HG02884 (cell line): ENCODE data around the gene SKOR1.

Source experiments
- ATAC-seq: cut with Tn5 transposase; IDR thresholded peaks from one replicate; pipeline ENCODE4 v1.9.1; 2021; ENCODE audit warnings: mild to moderate bottlenecking, moderate library complexity; ENCODE audit not compliant: unreplicated experiment

The SKOR1 gene

DNA sequence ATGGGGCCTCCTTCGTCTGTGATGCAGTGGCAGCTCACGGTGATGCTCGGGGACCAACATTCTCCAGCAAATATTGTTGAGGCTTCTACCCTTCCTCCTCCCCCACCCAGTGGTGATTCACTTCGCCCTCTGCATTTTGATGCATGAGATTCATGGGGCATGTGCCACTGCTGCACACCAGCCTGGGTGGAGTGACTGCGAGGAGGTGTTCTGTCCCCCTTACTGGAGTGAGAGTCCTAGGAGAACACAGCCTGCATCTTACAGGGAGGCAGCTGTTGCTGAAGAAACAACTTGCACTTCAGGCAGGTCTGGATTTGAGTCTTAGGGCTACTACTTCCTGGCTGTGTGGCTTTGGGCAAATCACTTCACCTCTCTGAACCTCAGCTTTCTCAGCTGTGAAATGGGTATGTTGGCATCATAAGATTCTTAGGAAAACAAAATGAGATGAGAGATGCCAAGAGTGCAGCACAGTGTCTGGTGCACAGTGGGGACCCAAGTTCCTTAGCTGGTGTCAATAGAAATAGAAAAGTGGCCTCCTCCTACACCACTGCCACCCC, 10.2 kb upstream of the SKOR1 start:
- no peak for ATAC-seq

GRCh38 chr15:67816668-67817067, 8.6 kb upstream of the SKOR1 start:
- no peak for ATAC-seq

DNA sequence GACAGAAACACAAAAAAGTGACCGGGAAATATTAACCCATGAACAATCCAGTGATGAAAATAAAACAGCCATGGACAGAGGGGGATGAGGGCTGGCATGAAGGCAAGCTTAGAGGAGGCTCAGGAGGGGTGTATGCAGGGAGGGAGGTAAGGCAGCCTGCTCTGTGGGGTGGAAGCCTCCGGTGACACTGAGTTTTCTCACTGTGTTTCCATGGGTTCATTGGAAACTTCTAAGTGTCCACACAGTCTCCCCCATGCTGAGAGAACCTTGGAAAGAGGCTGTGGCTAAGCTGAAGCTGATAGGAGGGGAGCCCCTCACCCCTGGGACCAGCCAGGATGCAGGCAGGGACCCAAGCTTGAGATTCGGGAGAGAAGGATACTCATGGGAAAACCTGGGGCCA, 6.8 kb upstream of the SKOR1 start:
- no peak for ATAC-seq

GRCh38 chr15:67819636-67820035, 5.7 kb upstream of the SKOR1 start:
- no peak for ATAC-seq

DNA sequence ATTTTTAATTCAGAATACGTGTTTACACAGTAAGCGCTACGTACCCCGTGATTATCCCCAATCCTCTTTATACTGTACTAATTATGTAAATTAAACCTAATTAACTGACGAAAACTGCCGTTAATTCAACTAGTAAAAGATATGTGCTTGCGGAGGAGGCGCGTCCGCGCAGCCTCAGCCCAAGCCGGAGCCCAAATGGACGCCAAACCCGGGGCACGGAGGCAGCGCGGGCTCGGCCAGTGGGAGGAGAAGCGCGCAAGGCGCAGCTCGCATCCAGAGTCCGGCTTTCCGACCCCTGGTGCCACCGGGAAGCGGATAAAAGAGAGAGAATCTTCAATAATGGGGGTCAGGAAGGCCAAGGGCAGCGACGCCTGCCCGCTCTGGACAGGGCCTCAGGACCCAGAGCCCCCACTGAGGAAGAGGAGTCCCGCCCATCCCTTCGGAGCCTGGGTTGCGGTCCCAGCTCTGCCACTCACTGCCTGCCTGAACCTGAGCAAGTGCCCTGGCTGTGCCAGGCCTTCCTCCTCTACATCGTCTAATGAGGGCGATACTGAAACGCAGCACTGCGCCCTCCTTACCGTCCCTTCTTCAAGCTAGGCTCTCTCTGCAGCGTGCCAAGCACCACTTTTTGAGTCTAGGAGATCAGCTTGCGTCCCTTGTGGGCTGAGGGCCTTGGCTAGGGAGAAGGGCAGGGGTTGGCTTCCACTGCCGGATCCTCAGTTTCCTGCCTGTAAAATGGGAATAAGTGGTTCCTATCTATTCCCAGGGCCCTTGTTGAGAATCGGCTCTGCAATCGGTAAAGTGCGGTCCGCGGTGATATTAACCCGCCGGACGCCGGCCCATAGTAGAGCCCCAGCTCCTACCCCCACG, 5.0 kb upstream of the SKOR1 start:
- ATAC-seq: no peak

GRCh38 chr15:67820992-67821783, 4.1 kb upstream of the SKOR1 start:
- no peak for ATAC-seq

DNA sequence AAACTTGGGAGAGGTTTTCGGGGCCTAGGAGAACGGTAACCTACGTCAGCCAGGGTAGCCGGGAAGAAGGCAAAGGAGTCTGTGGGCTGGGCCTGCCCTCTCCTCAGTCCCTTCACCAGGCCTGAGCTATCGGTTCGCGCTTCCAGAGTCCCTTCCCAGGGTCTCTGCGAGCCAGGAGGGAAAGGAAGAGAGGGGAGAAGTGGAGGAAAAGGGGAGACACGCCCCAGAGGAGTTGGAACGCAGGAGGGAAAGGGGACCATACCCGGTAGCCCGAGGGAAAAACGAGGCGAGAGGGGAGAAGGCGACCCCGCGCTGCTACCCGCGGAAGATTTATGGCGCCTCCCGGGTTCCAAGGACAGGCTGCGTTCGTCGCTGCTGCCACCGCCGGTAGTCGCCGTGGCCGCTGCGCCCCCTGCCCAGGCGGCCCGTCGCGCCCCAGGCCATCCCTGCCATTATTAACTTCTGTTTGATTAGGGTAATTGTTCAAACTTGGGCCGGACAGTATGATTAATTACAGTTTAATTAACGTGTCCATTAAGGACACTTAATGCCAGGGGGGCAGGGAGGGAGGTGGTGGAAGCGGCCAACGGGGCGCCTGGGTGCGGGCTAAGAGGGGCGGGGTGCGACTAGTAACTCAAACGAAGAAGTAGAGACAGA, 3.4 kb upstream of the SKOR1 start:
- ATAC-seq: no peak

DNA sequence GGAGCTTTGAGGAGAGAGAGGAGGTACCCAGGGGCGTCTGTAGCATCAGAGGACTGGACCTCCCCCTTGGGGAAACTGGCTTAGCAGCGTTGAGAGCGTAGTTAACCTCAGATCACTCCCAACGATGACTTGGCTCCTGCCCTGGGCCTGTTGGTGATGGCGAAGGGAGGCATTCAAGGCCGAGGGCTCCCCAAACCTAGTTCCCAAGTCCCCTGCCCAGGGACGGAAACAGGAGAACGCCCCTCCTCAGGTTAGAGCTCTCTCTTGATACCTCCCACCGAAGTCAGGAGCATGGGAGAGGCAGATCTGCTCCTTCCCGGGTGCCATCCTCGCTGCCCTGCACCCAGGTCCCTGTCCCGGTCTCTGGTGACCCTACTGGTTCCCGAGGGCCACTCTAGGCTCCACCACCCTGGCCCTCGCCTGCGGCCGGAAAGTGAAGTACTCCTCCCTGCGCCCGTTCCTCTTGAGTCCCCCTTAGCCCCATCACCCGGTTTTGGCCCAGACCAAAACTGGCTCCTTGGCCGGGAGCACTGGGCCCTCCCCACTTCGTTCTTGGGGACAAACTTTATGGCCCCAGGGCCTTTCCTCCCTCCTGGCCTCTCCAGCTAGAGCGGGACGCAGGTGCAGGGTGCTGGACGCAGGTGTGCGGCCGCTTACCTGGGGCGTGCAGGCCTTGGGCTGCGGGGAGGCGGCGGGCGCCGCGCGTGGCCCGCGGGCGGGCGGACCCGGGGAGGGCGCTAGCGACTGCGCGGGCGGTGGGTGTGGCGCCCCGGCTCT, 2.6 kb upstream of the SKOR1 start:
- no peak for ATAC-seq

GRCh38 chr15:67823314-67824196, 1.8 kb upstream of the SKOR1 start:
- no peak for ATAC-seq

GRCh38 chr15:67824197-67824968, 926 bp upstream of the SKOR1 start:
- no peak for ATAC-seq

- no peak for ATAC-seq
Observed at GRCh38 chr15:67825881-67826716, 790 bp downstream of the SKOR1 start.

DNA sequence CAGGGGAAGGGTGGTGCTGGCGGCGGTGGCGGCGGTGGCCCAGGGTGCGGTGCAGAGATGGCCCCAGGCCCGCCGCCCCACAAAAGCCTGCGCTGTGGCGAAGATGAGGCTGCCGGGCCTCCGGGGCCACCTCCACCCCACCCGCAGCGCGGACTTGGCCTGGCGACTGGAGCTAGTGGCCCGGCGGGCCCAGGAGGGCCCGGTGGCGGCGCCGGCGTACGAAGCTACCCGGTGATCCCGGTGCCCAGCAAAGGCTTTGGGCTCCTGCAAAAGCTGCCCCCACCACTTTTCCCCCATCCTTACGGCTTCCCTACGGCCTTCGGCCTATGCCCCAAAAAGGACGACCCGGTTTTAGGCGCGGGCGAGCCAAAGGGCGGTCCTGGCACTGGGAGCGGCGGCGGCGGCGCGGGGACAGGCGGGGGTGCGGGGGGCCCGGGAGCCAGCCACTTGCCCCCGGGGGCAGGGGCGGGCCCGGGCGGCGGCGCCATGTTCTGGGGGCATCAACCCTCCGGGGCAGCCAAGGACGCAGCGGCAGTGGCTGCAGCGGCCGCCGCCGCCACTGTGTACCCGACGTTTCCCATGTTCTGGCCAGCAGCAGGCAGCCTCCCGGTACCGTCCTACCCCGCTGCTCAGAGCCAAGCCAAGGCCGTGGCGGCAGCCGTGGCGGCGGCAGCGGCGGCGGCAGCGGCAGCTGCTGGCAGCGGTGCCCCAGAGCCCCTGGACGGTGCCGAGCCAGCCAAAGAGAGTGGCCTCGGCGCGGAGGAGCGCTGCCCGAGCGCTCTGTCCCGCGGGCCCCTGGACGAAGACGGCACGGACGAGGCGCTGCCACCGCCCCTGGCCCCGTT, 1.6 kb downstream of the SKOR1 start:
- ATAC-seq: no peak

GRCh38 chr15:67827562-67828277, 2.4 kb downstream of the SKOR1 start:
- no peak for ATAC-seq

- no peak for ATAC-seq
Observed at GRCh38 chr15:67828278-67828968, 3.1 kb downstream of the SKOR1 start.

DNA sequence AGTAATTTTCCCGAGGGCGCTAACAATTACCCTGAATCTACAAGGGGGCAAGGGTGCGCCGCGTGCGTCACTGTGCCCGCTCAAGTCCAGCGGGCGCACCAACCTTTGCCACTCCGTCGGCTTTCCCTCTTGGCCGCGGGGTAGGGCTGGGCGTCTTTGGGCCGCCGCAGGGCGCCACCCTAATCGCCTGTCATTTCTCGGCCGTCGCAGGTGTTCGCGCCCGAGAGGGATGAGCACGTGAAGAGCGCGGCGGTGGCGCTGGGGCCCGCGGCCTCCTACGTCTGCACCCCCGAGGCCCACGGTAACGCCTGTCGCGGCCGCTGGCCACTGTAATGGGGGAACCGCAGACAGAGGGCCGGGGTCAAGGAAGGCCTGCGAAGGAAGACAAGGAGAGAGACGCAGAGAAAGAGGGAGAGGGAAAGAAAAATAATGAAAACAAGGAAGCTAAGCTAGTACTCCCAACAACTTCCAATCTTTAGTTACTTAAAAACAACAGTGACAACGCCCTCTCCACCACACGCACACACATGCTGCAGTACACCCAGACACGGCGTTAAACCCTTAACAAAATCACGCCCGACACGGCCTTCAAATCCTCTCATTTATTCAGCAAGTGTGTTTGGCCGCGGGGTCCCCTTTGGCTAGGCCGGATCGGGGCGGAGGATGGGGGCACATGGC, 3.8 kb downstream of the SKOR1 start:
- no peak for ATAC-seq
